B cell (primary cell): Measurements from ENCODE around the gene MYH14. TPM values are rescaled to one million over a fixed set of nuclear protein-coding genes. Genes with fewer than 3 reads are reported as not detected.

Experiments used
- ATAC-seq: fragments of 200-7000 bp; cut with Tn5 transposase; one replicate; pipeline ENCODE4 v1.10.0; 2021; ENCODE audit warnings: low read depth, mild to moderate bottlenecking, moderate number of reproducible peaks, moderate library complexity
- CTCF ChIA-PET: fragments of 350-600 bp; sonication (Branson Sonifier 250); formaldehyde crosslinking; loops from one replicate; lab custom pipeline; 2021; ENCODE audit warnings: antibody characterized with exemption, inconsistent platforms; lab: Charles Lee
- POLR2A ChIA-PET: fragments of 350-600 bp; sonication (Branson Sonifier 250); formaldehyde crosslinking; loops from one replicate; lab custom pipeline; 2021; ENCODE audit warnings: antibody characterized with exemption; lab: Charles Lee
- DNase-seq: peaks from one replicate; pipeline ENCODE4 v3.0.0; 2013
- H2AFZ ChIP-seq: 2 replicates; pipeline ENCODE4 v1.6.1; 2012; ENCODE audit warnings: mild to moderate bottlenecking, low read depth, low read length; ENCODE audit not compliant: insufficient read depth, poor library complexity, severe bottlenecking
- H3K27ac ChIP-seq, 2 donors: 1 replicate in 1 of 2; 2 replicates in 1 of 2; pipeline ENCODE4 v1.5.1; 2012 to 2013; ENCODE audit warnings: low read length in 2 of 2, mild to moderate bottlenecking in 2 of 2, moderate library complexity in 1 of 2
- H3K27me3 ChIP-seq, 4 experiments: fragments of 200-600 bp in 1 of 4; sonication (generic) in 1 of 4; replicated peaks in 1 of 4; 1 replicate in 2 of 4; 2 replicates in 2 of 4; pipeline versions ENCODE4 v1.6.1 to v1.7.0; 2013 to 2016; ENCODE audit warnings: low read length in 3 of 4, mild to moderate bottlenecking in 2 of 4, mixed read lengths in 1 of 4, moderate library complexity in 1 of 4; ENCODE audit not compliant: insufficient read depth in 4 of 4, control insufficient read depth in 3 of 4; ENCODE audit errors: control extremely low read depth in 1 of 4
- H3K36me3 ChIP-seq, 2 experiments: replicated peaks in 1 of 2; 1 replicate in 1 of 2; 2 replicates in 1 of 2; pipeline versions ENCODE4 v1.6.1 to v1.7.1; 2013; ENCODE audit warnings: low read length in 1 of 2; ENCODE audit not compliant: insufficient read depth in 2 of 2, control insufficient read depth in 1 of 2; ENCODE audit errors: control extremely low read depth in 1 of 2, extremely low read depth in 1 of 2
- H3K4me1 ChIP-seq, 2 donors: fragments of 200-600 bp in 1 of 2; sonication (generic) in 1 of 2; 1 replicate in 1 of 2; 2 replicates in 1 of 2; pipeline versions ENCODE4 v1.5.1 to v1.6.1; 2013 to 2017; ENCODE audit warnings: low read length in 2 of 2; ENCODE audit not compliant: control insufficient read depth in 2 of 2, insufficient read depth in 2 of 2
- H3K4me2 ChIP-seq: replicated peaks from 2 replicates; pipeline ENCODE3; 2012; ENCODE audit warnings: mild to moderate bottlenecking, low read depth, low read length; ENCODE audit not compliant: poor library complexity, severe bottlenecking
- H3K4me3 ChIP-seq, 5 experiments: fragments of 200-600 bp in 1 of 5; sonication (generic) in 1 of 5; 1 replicate in 3 of 5; 2 replicates in 2 of 5; pipeline versions ENCODE4 v1.5.1 to v1.7.0; 2011 to 2016; ENCODE audit warnings: low read length in 4 of 5, mild to moderate bottlenecking in 4 of 5, low read depth in 2 of 5, control low read depth in 1 of 5, moderate library complexity in 1 of 5; ENCODE audit not compliant: insufficient read depth in 1 of 5; ENCODE audit errors: control extremely low read depth in 1 of 5, extremely low read depth in 1 of 5
- H3K79me2 ChIP-seq: fragments of 200-600 bp; sonication (generic); one replicate; pipeline ENCODE4 v1.6.0; 2016; ENCODE audit warnings: low read length; ENCODE audit not compliant: control insufficient read depth, insufficient read depth
- H3K9ac ChIP-seq: fragments of 200-600 bp; sonication (generic); 2 replicates; pipeline ENCODE4 v1.6.1; 2017; ENCODE audit warnings: mild to moderate bottlenecking, low read length, moderate library complexity
- H3K9me3 ChIP-seq, 3 donors: one replicate each; pipeline versions ENCODE4 v1.6.1 to v1.7.1; 2013; ENCODE audit warnings: low read length in 2 of 3; ENCODE audit not compliant: control insufficient read depth in 2 of 3, insufficient read depth in 1 of 3; ENCODE audit errors: control extremely low read depth in 1 of 3
- H4K20me1 ChIP-seq: 2 replicates; pipeline ENCODE4 v1.6.0; 2012; ENCODE audit warnings: mild to moderate bottlenecking, low read length; ENCODE audit not compliant: insufficient read depth, control insufficient read depth, poor library complexity, severe bottlenecking
- H3K27ac Mint-ChIP-seq: one replicate; pipeline ENCODE4 v1.8.0; 2021; ENCODE audit warnings: mixed read lengths
- H3K27me3 Mint-ChIP-seq: one replicate; pipeline ENCODE4 v1.8.0; 2021; ENCODE audit warnings: mixed read lengths
- H3K4me1 Mint-ChIP-seq: one replicate; pipeline ENCODE4 v1.8.0; 2021; ENCODE audit warnings: mixed read lengths
- H3K4me3 Mint-ChIP-seq: one replicate; pipeline ENCODE4 v1.8.0; 2021; ENCODE audit warnings: mixed read lengths
- H3K9me3 Mint-ChIP-seq: one replicate; pipeline ENCODE4 v1.8.0; 2022; ENCODE audit warnings: mixed read lengths; ENCODE audit not compliant: insufficient read depth
- EZH2 ChIP-seq: IDR thresholded peaks from 2 replicates; pipeline ENCODE4 v1.6.1; 2012; ENCODE audit warnings: borderline replicate concordance, low read depth, mild to moderate bottlenecking, moderate library complexity, low read length; ENCODE audit not compliant: insufficient read depth, poor library complexity, severe bottlenecking
- WGBS: methylation state at CpG from one replicate; pipeline ENCODE4 v1.1.5; 2013; ENCODE audit warnings: missing lambda C conversion rate; ENCODE audit not compliant: insufficient coverage; 5-methylcytosine and 5-hydroxymethylcytosine counted together
- intact Hi-C: fragments of 100-400 bp; cut with micrococcal nuclease; formaldehyde crosslinking; loops from one replicate; pipeline ENCODE4 v1.10.0; 2022
- polyA plus RNA-seq: library from polyadenylated mRNA; depleted of rRNA; stranded (reverse); fragments of >200 nt; gene quantifications from 2 replicates; pipeline ENCODE4 v1.2.3, GENCODE V29; 2012
- total RNA-seq, 2 donors: library from RNA; stranded (reverse); fragments of 120-200 nt in 1 of 2; gene quantifications; 1 replicate in 1 of 2; 2 replicates in 1 of 2; pipeline versions ENCODE4 v1.2.3 to v1.2.4, GENCODE V29; 2013 to 2022
- TF ChIP-seq, protein P1 (sequence below): fragments of 200-600 bp; IDR thresholded peaks from one replicate; pipeline ENCODE4 v1.8.0; 2022; ENCODE audit warnings: antibody characterized with exemption, mild to moderate bottlenecking

Gene MYH14
- total and polyA plus RNA-seq, 2 donors (not counting 1 experiment from before 2014, with no cell fraction given) = not detected

DNA sequence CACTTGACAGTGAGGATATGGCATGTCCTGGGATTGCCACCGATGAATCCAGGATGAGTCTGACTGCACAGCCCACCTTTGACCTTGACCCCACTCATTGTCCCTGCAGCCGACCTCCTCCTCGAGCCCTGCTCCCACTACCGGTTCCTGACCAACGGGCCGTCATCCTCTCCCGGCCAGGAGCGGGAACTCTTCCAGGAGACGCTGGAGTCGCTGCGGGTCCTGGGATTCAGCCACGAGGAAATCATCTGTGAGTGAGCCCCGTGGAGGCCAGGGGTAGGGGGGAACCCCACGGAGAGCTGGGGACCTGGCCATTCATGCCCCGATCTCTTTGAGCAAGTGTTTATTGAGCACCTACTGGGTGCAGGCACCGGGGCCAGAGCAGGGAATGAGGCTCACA is 28.4 kb downstream of the MYH14 start:
- DNase-seq = no peak
- no peaks in the 10 kb centered on the region for H3K79me2 ChIP-seq
- H3K9ac ChIP-seq = no peak overlapping the region
- ATAC-seq = no peak
- H3K4me2 ChIP-seq = no peak overlapping the region
- peaks cover 0 to 12% (median 0%) of the 10 kb centered on the region in 3 donors for H3K9me3 ChIP-seq
- Mint-ChIP-seq H3K27ac (no peak overlapping the region), H3K27me3 (peaks cover 15% of the 10 kb centered on the region), H3K4me1 (no peaks in the 10 kb centered on the region), H3K4me3 (no peak overlapping the region), H3K9me3 (no peaks in the 10 kb centered on the region)
- ChIA-PET CTCF (no interaction called here), POLR2A (no interaction called here)
- H3K27ac ChIP-seq = no peak overlapping the region
- no peaks in the 10 kb centered on the region for H4K20me1 ChIP-seq
- no peaks in the 10 kb centered on the region for H3K36me3 ChIP-seq
- H3K27me3 ChIP-seq = peaks cover 0 to 2% (median 0%) of the 10 kb centered on the region in 4 experiments
- no peak overlapping the region for H3K4me3 ChIP-seq
- intact Hi-C loops = no loop called here
- no peaks in the 10 kb centered on the region for H3K4me1 ChIP-seq
- 85% methylated on average over 16 of the region's 16 CpGs for WGBS
- TF ChIP-seq EZH2 = no peak
- TF ChIP-seq, protein P1, sequence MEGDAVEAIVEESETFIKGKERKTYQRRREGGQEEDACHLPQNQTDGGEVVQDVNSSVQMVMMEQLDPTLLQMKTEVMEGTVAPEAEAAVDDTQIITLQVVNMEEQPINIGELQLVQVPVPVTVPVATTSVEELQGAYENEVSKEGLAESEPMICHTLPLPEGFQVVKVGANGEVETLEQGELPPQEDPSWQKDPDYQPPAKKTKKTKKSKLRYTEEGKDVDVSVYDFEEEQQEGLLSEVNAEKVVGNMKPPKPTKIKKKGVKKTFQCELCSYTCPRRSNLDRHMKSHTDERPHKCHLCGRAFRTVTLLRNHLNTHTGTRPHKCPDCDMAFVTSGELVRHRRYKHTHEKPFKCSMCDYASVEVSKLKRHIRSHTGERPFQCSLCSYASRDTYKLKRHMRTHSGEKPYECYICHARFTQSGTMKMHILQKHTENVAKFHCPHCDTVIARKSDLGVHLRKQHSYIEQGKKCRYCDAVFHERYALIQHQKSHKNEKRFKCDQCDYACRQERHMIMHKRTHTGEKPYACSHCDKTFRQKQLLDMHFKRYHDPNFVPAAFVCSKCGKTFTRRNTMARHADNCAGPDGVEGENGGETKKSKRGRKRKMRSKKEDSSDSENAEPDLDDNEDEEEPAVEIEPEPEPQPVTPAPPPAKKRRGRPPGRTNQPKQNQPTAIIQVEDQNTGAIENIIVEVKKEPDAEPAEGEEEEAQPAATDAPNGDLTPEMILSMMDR = no peak
- no peak overlapping the region for H2AFZ ChIP-seq

DNA sequence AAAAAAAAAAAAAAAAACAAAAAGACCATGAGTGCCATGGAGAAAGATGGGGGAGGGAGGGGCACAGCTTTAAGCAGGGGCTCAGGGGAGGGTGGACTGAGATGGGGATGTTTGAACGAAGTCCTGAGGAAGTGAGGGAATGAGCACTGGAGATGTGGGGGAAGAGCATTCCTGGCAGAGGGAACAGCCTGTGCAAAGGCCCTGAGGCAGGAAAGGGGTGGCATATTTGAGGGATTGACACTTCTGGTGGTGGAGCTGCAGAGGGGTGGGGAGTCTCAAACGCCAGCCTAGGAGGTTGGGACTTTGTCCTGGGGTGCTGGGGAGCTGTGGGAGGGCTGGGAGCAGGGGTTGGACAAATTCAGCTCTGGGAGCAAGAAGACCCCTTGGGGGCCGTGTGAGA is 29.2 kb downstream of the MYH14 start:
- no peak for TF ChIP-seq EZH2
- Mint-ChIP-seq H3K4me1 (no peaks in the 10 kb centered on the region), H3K27me3 (peaks cover 19% of the 10 kb centered on the region), H3K27ac (no peak overlapping the region), H3K4me3 (no peak overlapping the region), H3K9me3 (no peaks in the 10 kb centered on the region)
- CTCF ChIA-PET = no interaction called here
- H3K4me1 ChIP-seq = no peaks in the 10 kb centered on the region
- peaks cover 0 to 2% (median 0%) of the 10 kb centered on the region in 4 experiments for H3K27me3 ChIP-seq
- no peak overlapping the region for H3K4me3 ChIP-seq
- no peak overlapping the region for H3K27ac ChIP-seq
- DNase-seq = no peak
- no peak overlapping the region for H3K9ac ChIP-seq
- H4K20me1 ChIP-seq = no peaks in the 10 kb centered on the region
- intact Hi-C loops = no loop called here
- POLR2A ChIA-PET = no interaction called here
- no peaks in the 10 kb centered on the region for H3K36me3 ChIP-seq
- no peaks in the 10 kb centered on the region for H3K79me2 ChIP-seq
- H2AFZ ChIP-seq = no peak overlapping the region
- no peak overlapping the region for H3K4me2 ChIP-seq
- 64% methylated on average over 2 of the region's 3 CpGs for WGBS
- no peak for ATAC-seq
- peaks cover 0 to 12% (median 0%) of the 10 kb centered on the region in 3 donors for H3K9me3 ChIP-seq
